Astrocyte of the spinal cord (primary cell): ENCODE data around the gene CASR.

Experiments used
- DNase-seq: peaks from one replicate; pipeline ENCODE4 v3.0.0; 2011; ENCODE audit warnings: low read depth, low spot score
- H3K4me3 ChIP-seq: 2 replicates; pipeline ENCODE4 v1.5.1; 2011; ENCODE audit warnings: low read depth, mild to moderate bottlenecking, low read length, moderate library complexity
- CTCF ChIP-seq: IDR thresholded peaks from 2 replicates; pipeline ENCODE4 v1.5.1; 2012; ENCODE audit warnings: low read depth, mild to moderate bottlenecking, low read length, inconsistent platforms
- in situ Hi-C: cut with HindIII; loops from 2 replicates; pipeline ENCODE4 v1.10.0; 2017; ENCODE audit warnings: low sequenced_read_pairs

CASR gene

GRCh38 chr3:122213650-122214049 is 30.2 kb downstream of the CASR start:
- no peak overlapping the region for H3K4me3 ChIP-seq
- no peak for DNase-seq
- no peak for TF ChIP-seq CTCF
- in situ Hi-C loops: no loop called here

GRCh38 chr3:122214711-122215110 is 31.2 kb downstream of the CASR start:
- no peak for DNase-seq
- no peak for TF ChIP-seq CTCF
- no peak overlapping the region for H3K4me3 ChIP-seq
- in situ Hi-C loops: no loop called here

GRCh38 chr3:122215592-122216298 is 32.3 kb downstream of the CASR start:
- in situ Hi-C loops: no loop called here
- no peak overlapping the region for H3K4me3 ChIP-seq
- DNase-seq: no peak

GRCh38 chr3:122217901-122218300 is 34.4 kb downstream of the CASR start:
- no peak for TF ChIP-seq CTCF
- in situ Hi-C loops: no loop called here
- no peak overlapping the region for H3K4me3 ChIP-seq
- DNase-seq: no peak

More at GRCh38 chr3:122215592-122216298, 32.3 kb downstream of the CASR start:
- TF ChIP-seq CTCF: no peak

GRCh38 chr3:122219242-122219872 is 35.9 kb downstream of the CASR start:
- DNase-seq: no peak
- H3K4me3 ChIP-seq: no peak overlapping the region
- TF ChIP-seq CTCF: no peak
- in situ Hi-C loops: no loop called here

- H3K4me3 ChIP-seq: no peak overlapping the region
- TF ChIP-seq CTCF: no peak
- in situ Hi-C loops: no loop called here
- DNase-seq: no peak
Observed at GRCh38 chr3:122227036-122227781, 43.7 kb downstream of the CASR start.
